Measurements from ENCODE around the gene GNB2.
"Not testable (repeated sequence)": the region's sequence is repeated elsewhere in the genome, so short reads cannot be mapped to it uniquely, and the experiment has no call there.

The GNB2 gene

GRCh38 chr7:100705320-100705752 is 31.8 kb downstream of the GNB2 start:
- DNase-seq, result peak; percentile 94

- DNase-seq, result peak; percentile 97
Measured at GRCh38 chr7:100705753-100706671, 32.5 kb downstream of the GNB2 start, which contains the start of gene POP7. Gene POP7, plus strand, starts transcription at chr7:100706121. Its CDS starts 710 bp downstream, at chr7:100706831.

- no peak for DNase-seq
Measured at GRCh38 chr7:100706672-100707311, 33.3 kb downstream of the GNB2 start.

- DNase-seq, result no peak
Measured at GRCh38 chr7:100708395-100708794, 34.9 kb downstream of the GNB2 start.

- DNase-seq, result no peak
Measured at GRCh38 chr7:100710452-100710851, 36.9 kb downstream of the GNB2 start.

- no peak for DNase-seq
Measured at GRCh38 chr7:100711369-100711768, 37.8 kb downstream of the GNB2 start.

- DNase-seq, result no peak
Measured at GRCh38 chr7:100714725-100715124, 41.2 kb downstream of the GNB2 start.

- DNase-seq, result not testable (repeated sequence)
Measured at GRCh38 chr7:100717073-100717472, 43.5 kb downstream of the GNB2 start.

- no peak for DNase-seq
Measured at GRCh38 chr7:100719523-100720278, 46.2 kb downstream of the GNB2 start.

- DNase-seq, result no peak
Measured at GRCh38 chr7:100720279-100720670, 46.7 kb downstream of the GNB2 start, which contains the start of gene EPO. Gene EPO, plus strand, starts transcription at chr7:100720468. Its CDS starts 513 bp downstream, at chr7:100720981.

GRCh38 chr7:100720671-100721504 is 47.3 kb downstream of the GNB2 start:
- DNase-seq, result no peak

GRCh38 chr7:100721505-100721812 is 47.9 kb downstream of the GNB2 start:
- no peak for DNase-seq

- no peak for DNase-seq
Measured at GRCh38 chr7:100722480-100723212, 49.1 kb downstream of the GNB2 start.

GRCh38 chr7:100723732-100724275 is 50.3 kb downstream of the GNB2 start:
- no peak for DNase-seq

GRCh38 chr7:100724364-100724763 is 50.8 kb downstream of the GNB2 start:
- not testable (repeated sequence) for DNase-seq

- no peak for DNase-seq
Measured at GRCh38 chr7:100726996-100727761, 53.6 kb downstream of the GNB2 start.

- no peak for DNase-seq
Measured at GRCh38 chr7:100728196-100728595, 54.7 kb downstream of the GNB2 start.
